ENCODE results near the gene TXNRD2. TPM values are rescaled to one million over a fixed set of nuclear protein-coding genes. Genes with fewer than 3 reads are reported as not detected.

The TXNRD2 gene
- total RNA-seq, 1 donor from 2014 or later, result 22.2 TPM

GRCh38 chr22:19876314-19876940 lies 65.2 kb downstream of the TXNRD2 start:
- Mint-ChIP-seq H3K9me3 (no peaks in the 10 kb centered on the region), H3K36me3 (ENCODE audit: low read depth) (no peaks in the 10 kb centered on the region), H3K4me1 (peaks cover 18% of the 10 kb centered on the region), H3K27me3 (ENCODE audit: low read depth) (no peaks in the 10 kb centered on the region), H3K27ac (ENCODE audit: unreplicated experiment) (no peak overlapping the region), H3K4me3 (no peak overlapping the region)
- DNase-seq (ENCODE audit: low read depth, low spot score), result no peak
- no peak for TF ChIP-seq CTCF (conservative IDR thresholded peaks at IDR 0.05)

- Mint-ChIP-seq H3K27me3 (ENCODE audit: low read depth) (no peaks in the 10 kb centered on the region), H3K27ac (ENCODE audit: unreplicated experiment) (no peak overlapping the region), H3K9me3 (no peaks in the 10 kb centered on the region), H3K4me1 (peaks cover 11% of the 10 kb centered on the region), H3K4me3 (no peak overlapping the region), H3K36me3 (ENCODE audit: low read depth) (no peaks in the 10 kb centered on the region)
- DNase-seq (ENCODE audit: low read depth, low spot score), result no peak
- TF ChIP-seq CTCF (conservative IDR thresholded peaks at IDR 0.05), result no peak
Measured at GRCh38 chr22:19875531-19876313, 65.9 kb downstream of the TXNRD2 start.

- DNase-seq (ENCODE audit: low read depth, low spot score), result no peak
- TF ChIP-seq CTCF (conservative IDR thresholded peaks at IDR 0.05), result no peak
- no peaks in the 10 kb centered on the region for H3K36me3 Mint-ChIP-seq (ENCODE audit: low read depth)
- H3K27ac Mint-ChIP-seq (ENCODE audit: unreplicated experiment), result no peak overlapping the region
- H3K4me1 Mint-ChIP-seq, result peaks cover 6% of the 10 kb centered on the region
- H3K9me3 Mint-ChIP-seq, result no peaks in the 10 kb centered on the region
- H3K4me3 Mint-ChIP-seq, result no peak overlapping the region
- H3K27me3 Mint-ChIP-seq (ENCODE audit: low read depth), result no peaks in the 10 kb centered on the region
Measured at GRCh38 chr22:19875061-19875530, 66.5 kb downstream of the TXNRD2 start.

- Mint-ChIP-seq H3K27me3 (ENCODE audit: low read depth) (no peaks in the 10 kb centered on the region), H3K9me3 (no peaks in the 10 kb centered on the region), H3K4me1 (peaks cover 6% of the 10 kb centered on the region), H3K27ac (ENCODE audit: unreplicated experiment) (peak overlapping the region; percentile 43), H3K36me3 (ENCODE audit: low read depth) (no peaks in the 10 kb centered on the region), H3K4me3 (no peak overlapping the region)
- DNase-seq (ENCODE audit: low read depth, low spot score), result no peak
- TF ChIP-seq CTCF (conservative IDR thresholded peaks at IDR 0.05), result no peak
Measured at GRCh38 chr22:19874307-19875060, 67.1 kb downstream of the TXNRD2 start.

GRCh38 chr22:19873960-19874306 lies 67.7 kb downstream of the TXNRD2 start:
- Mint-ChIP-seq H3K36me3 (ENCODE audit: low read depth) (no peaks in the 10 kb centered on the region), H3K27me3 (ENCODE audit: low read depth) (no peaks in the 10 kb centered on the region), H3K27ac (ENCODE audit: unreplicated experiment) (no peak overlapping the region), H3K9me3 (no peaks in the 10 kb centered on the region), H3K4me1 (peaks cover 11% of the 10 kb centered on the region), H3K4me3 (no peak overlapping the region)
- TF ChIP-seq CTCF (conservative IDR thresholded peaks at IDR 0.05), result no peak
- no peak for DNase-seq (ENCODE audit: low read depth, low spot score)
